GM21381 (cell line): ENCODE data around the gene FDXR.

Experiments
- ATAC-seq: cut with Tn5 transposase; IDR thresholded peaks from one replicate; pipeline ENCODE4 v1.9.1; 2021; ENCODE audit warnings: mild to moderate bottlenecking, moderate library complexity; ENCODE audit not compliant: unreplicated experiment

FDXR gene

DNA sequence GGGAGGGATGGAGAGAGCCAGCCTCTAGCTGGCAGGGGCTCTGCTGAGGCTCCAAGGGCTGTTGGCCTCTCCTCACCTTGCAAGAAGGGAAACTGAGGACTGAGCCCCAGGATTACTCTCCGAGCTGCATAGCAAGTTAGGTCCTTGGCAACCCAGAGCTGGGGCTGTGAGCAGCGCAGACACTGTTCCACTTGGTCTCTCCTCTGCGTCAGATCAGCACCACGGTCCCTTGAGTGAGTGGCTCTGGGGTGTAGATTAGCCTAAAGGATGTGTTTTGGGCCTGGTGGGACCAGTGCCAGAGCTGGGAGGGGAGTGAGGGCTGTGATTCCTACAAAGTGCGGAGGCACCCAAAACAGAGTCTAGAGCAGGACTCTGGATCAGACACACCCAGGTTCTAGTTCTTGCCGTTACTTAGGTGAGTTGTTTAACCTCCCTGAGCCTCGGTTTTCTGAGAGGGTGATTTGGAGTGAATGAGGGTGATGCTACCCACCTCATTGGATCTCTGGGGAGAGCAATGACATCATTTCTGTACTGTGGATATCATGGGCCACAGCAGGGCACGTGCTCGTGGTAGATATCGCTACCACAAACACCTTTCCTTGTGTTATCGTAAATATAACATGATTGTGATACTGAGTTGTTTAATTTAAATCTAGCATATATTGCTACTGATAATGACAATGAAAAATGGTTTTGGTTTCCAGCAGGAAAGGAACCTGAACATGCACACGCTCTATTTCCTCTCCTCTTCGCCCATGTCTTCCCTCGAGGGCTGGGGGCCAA, 28.8 kb upstream of the FDXR start:
- ATAC-seq = no peak

DNA sequence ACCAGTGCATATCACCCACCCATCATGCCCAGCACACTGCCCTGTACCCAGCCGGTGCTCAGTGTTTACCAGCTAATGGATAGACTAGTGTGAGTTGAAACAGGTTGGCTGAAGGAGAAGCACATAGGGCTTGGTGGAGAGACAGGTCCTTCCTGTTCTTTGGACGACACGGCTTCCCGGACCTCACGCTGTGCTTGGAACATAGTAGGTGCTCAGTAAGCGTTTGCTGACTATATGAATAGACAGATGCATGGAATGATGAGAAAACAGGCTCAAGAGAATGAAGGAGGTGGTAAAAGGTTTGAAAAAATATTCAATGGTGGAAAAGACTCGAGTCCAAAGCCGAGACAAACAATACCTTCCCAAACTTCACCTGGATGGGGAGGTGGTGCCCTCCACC, 27.4 kb upstream of the FDXR start:
- ATAC-seq = no peak

DNA sequence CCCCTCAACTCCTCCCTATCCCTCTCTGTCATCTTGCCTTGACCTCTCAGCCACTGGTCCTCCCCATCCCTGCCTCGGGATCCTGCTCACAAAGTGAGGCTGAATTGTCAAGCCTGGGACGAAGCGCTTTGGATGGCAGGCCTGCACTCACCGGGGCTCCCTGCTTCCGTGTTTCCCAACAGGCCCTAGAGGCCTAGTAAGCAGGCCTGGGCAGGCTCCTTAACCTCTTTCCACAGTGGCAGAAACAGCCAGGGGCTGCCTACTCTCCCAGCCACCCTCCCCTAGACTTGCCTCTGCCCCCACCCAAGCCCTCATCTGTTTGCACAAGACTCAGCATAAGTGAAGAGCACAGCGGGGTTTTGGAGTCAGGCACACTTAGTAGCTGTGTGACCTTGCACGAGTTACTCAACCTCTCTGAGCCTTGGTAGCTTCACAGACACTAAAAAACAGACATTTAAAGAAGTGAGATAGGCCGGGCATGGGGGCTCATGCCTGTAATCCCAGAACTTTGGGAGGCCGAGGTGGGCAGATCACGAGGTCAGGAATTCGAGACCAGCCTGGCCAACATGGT, 25.7 kb upstream of the FDXR start:
- ATAC-seq = no peak

DNA sequence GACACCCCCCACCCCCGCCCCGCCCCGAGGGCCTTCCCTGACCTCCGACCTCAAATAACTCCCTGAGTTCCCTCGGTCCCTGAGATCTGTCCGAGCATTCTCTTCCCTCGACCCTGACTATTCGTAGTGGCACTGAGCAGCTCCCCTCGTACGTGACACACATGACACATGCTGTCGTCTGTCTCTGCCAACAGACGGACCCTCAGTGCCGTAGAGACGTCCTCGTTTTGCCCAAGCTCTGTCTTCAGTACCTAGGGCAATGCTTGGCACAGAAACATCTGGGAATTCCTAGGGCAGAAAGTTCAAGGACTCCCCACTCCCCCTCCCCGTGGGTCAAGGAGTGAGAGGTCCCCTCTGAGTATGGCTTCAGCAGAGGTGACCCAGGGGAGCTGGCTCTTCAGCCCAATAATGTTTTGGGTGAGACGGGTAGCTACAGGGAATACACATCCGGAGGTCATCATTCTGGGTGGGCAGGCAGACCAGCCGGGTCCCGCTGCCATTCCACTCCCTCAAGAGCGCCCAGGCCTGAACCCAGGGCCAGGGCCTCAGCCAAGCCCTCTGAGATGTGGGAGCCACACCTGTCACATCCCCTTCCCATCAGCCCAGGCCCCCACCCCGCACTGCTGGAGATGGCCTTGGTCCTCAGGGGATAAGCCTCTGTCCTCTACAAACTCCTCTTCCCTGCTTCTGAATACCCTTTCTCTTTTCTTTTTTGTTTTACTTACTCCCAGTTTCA, 21.3 kb upstream of the FDXR start:
- ATAC-seq = no peak

DNA sequence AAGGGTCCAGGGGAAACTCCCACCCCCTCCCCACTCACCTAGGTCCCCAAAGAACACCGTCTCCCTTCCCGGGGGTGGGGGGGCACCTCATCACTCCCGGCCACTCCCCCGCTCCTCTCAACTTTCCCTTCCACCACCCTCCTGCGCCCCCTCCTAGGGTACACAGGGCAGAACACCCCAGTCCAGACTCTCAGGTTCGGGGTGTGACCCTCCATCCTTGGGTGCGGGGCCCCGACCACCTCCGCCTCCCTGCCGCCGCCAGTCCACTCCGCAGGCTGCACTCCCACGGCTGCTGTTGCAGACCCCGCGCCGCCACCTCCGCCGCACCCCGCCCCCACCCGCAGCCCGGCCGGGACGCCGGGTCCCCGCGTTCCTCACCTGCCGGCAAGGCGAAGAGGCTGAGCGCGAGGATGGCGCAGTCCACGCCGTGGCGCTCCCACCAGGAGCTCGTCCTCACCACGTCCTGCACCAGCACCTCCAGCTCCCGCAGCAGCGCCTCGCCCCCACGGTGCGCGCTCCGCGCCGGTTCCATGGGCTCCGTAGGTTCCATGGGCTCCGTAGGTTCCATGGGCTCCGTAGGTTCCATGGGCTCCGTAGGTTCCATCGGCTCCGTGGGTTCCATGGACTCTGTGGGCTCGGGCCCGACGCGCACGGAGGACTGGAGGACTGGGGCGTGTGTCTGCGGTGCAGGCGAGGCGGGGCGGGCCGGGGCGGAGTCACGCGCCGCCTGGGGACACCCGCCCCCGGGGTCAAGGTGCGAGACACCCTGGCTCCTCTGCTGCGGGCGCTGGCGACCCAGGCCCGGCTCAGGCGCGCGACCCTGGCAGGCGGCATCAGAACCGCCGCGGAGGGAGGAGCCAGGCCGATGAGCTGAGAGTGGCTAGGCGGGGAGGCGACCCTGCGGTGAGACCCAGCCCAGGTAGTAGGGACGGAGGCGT, 20.4 kb upstream of the FDXR start, which contains the start of gene FADS6:
Gene FADS6 (minus strand): TSS at position 660 of the 938 bp plus-strand sequence. CDS start 38 bp downstream, at position 622.
- ATAC-seq = no peak

DNA sequence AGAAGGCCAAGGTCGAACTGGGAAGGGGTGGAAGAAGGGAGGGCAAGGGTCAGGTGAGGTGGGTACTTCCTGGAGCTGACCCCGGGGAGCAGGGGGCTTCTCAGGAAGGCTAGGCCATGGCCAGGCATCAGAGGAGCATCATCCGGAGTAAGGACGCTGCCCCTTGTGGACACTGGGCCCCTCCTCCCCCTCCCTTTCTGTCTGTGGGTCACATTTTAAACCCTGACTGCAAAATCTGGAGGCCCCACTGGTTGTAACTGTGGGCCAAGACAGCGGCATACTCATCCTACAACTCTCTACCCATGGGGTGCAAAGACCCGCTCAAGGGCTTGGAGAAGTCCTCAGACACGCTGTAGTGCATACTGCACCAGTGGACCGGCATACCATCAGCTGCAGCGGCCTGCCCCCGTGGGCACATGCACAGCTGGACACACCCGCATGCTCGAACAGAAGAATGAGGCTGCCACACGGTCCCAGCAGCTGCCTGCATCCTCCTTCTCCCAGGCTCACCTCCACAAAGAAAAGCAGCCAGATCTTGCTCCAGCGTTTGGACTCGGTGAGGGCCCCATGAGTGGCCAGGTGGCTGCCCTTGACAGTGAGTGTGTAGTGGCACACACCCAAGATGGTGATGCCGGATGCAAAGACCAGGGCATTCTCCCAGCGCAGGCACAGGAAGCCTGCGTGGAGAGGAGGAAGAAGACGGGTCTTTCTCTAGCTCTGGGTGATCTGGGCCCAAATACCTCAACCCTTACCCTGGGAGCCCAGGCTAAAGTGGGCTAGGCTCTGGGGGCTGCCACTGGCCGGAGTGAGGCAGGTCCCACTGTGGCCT, 19.4 kb upstream of the FDXR start:
- ATAC-seq = no peak

DNA sequence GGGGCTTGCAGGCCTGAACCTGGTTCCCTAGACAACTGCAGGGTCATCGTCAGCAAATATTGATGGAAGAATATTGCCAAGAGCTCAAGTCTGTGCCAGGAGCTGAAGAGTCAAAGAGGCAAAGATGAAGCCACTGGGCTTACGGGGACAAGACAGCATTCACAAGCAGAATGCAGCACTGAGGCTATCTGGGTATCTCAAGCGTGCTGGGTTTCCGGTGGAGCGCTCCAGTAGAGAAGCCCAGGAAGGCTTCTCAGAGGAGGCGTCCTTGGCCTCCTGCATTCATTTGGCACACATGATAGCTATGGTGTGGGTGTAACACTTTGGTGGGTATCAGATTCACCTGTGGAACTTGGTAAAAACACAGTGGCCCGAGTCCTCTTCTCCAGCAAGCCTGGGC, 17.8 kb upstream of the FDXR start:
- no peak for ATAC-seq

DNA sequence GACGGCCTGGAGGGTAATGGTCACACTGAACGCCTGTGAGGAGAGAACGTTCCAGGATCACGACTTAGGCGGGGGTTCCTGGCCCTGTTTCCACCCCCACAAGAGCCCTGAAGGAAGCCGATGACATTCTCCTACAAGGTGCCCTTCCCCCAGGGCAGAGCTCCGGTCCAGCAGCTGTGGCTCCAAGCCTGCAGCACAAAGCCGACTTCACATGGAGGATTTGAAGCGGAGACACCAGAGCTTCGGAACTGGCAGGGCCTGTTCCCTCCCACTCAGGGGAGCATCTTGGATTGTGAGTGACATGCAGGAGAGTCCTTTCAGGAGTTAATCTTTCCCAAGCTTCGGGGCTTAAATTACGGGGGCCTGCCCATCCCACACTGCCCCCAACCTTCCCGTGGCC, 15.7 kb upstream of the FDXR start:
- ATAC-seq = no peak

DNA sequence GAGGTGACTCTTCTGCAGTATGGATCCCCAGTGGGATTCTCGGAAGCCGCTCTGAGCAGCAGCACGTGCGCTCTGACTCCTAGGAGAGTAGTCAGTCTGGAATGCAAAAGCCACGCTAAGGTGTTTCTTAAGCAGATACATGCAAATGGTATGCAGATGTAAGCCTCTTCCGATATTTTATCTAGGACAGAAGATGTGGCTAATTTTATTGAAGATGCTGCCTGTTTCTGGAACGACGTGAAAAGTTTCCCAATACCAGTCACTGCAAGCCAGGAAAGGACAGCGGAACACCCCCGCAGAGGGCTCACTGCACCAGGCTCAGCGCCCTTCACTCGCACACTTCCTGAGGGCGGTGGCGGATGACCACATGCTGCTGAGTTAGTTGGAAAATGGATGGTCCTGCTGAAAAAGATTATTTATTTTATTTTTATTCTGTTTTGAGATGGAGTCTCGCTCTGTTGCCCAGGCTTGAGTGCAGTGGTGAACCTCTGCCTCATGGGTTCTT, 10.5 kb upstream of the FDXR start:
- no peak for ATAC-seq

DNA sequence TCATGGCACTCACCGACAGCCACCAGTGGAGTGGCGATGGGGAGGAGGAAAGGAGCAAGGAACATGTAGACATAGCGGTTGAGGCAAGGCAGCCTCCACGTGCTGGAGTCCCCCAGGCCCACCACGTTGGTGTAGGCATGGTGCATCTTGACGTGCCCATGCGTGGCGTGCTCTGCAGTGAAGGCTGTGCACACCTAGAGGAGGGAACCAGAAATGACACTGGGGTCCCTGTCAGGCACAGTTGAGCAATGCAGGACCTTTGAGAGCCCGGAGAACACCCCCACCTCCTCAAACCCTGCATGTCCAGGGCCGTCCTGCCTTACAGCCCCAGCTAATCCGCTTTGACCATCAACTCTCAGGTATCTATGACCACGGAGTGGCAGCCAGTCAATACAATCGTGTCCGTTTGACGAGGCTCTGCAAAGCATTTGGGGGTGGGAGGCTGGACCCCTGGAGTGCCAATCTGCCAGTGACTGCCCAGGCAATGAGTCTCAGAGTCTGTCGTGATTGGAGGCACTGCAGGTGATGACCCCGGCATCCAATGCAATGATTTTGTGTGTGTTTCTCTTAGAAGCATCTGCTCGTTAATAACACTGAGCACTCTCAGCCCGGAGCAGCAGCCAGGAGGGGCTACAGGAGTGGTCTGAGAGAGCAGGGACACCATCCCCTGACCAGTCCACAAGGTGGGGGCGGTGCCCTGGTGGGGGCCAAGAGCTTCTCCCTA, 9.9 kb upstream of the FDXR start:
- no peak for ATAC-seq

DNA sequence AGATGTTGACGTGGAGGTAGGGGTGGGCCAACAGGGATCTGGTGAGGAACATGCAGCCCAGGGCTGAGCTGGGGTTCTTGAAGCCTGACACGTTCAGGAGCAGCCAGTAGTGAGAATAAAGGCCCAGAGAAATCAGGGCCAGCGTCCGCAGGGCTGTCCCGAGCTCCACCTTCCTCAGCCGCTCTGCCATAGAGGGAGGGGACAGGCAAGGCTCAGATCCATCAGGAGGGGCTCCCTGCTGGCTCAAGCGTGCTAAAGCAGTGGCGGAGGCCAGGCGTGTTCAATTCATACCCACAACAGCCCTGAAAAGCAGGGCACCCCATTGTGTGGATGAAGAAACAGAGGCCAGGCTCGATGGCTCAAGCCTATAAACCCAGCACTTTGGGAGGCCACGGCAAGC, 8.3 kb upstream of the FDXR start:
- ATAC-seq = no peak

DNA sequence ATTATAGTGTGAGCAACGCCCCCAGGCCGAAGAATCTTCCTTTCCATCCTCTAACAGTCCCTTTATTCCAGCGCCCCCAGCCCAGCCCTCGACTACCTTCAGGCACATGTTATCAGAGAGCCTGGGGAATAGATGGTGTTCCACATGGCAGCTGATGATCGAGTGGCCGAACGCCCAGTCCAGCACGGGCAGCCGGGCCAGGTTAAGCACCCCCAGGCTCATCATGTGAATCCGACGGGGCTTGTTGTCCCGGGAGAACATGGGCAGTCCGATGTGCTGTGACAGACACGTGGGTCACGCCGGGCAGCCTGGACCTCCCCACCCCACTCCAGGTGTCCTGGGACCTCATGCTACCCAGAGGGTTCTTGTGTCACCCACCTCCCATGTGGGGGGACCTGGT, 6.5 kb upstream of the FDXR start:
- ATAC-seq = no peak

DNA sequence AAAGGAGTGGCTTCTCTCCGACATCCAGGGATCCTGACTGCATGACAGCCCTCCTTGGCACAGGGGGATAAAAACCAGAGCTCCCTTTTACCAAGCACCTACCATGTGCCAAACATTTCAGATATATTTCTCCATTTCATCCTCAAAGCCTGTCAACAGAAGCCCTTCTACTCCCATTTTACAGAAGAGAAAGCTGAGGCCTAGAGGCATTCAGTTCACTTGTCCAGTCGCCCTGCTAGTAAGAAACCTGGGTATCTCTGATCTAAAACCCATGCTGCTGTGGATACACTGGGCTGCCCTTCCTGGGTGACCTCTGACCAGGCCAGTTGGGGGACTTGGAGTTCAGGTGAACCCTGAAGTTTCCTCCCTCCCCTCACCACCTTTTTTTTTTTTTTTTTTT, 5.9 kb upstream of the FDXR start:
- no peak for ATAC-seq

DNA sequence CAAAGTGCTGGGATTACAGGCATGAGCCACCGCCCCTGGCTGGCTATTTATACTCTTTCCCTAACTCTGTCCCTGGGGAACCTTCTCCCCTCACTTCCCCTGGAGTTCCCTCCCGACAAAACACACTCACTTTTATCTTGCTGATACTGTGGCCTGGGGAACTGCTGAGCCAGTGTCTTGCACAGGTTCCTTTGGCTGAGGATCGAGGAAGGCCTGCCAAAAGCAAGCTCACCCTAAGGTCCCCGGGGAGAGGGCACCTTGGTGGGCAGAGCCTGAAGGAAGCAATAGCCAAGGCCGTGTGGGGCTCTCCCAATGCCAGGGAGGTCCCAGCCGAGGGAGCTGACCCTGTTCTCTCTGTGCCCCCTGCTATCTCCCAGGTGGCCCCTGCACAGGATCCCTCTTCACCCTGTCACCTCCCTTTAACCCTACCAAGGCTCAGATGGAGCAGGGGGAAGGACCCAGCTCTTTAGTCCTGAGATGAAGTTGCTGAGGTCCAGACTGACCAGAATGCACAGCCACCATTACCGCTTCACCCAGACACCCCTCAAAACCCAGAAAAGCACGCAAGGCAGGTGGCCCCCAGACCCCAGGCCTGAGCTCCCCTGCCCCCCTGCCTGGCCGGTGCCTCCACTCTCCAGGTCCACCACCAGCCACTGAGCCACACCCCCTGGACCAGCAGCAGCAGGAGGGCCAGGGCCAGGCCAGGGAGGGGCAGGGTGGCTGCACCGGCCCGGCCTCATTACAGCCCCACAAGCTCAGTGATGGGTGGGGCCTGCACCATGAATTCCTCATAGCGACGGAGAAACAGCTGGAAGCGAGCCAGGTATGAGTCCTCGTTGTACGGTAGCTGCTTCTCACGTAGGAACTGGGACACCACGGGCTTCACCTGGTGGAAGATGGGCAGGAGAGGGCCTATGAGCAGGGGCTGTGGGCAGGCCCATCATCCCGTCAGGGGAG, 5.1 kb upstream of the FDXR start:
- ATAC-seq = no peak

DNA sequence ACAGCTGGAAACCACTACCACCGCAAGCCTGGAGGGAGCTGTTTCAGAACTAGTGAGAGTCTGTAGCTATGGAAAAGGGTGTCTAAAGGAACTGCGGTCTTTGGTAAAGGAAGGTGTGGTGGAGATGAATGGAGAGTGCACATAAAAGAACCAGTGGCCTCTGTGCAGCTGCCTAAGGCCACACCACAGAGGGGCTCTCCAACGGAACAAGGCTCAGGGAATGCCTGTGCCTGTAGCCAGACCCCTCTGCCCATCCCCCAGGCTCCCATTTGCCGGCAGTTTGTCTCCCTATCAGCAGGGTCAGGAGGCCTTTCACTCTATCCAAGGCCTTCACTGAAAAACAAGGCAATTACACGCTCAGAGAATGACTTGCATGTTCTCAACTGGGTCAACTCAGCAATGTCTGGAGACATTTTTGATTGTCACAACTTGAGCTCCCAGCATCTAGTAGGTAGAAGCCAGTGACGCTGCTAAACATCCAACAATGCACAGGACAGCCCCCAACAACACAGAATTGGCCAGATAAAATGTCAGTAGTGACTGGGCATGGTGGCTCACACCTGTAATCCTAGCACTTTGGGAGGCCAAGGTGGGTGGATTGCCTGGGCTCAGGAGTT, 3.3 kb upstream of the FDXR start:
- no peak for ATAC-seq

DNA sequence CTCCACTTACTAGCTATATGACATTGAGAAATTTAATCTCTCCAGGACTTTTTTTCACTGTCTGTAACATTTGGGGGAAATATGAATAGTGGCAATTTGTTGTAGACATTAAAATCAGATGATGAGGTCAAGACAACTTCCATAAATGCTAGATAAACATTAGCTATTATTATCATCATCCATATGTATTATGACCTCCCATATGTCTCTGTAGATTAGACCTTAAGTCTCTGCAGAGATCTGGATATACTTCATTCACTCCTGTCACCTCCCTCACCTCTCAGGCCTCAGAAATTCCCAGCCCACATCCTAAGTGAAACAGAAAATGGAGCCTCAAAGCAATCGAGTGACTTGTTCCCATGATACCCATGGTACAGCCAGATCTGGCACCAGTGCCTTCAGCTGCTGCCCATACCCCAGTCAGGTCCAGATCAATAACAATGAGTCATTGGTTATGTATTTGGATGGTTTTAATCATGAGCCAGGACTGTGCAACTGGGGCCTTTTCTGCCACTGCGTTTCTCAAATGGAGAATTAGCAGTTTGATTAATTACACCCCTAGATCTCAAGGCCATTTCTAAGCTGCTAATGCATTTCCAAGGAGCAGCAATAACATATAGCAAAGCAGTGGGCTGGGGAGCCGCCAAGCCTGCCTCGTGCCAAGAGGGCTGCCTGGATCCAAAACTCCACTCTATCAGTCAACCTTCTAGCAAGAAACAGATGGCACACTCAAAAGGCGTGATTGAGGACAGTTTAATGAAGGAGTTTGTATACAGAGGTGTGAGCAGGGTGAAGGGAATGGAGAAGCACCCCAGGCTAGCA, 2.6 kb upstream of the FDXR start:
- no peak for ATAC-seq

DNA sequence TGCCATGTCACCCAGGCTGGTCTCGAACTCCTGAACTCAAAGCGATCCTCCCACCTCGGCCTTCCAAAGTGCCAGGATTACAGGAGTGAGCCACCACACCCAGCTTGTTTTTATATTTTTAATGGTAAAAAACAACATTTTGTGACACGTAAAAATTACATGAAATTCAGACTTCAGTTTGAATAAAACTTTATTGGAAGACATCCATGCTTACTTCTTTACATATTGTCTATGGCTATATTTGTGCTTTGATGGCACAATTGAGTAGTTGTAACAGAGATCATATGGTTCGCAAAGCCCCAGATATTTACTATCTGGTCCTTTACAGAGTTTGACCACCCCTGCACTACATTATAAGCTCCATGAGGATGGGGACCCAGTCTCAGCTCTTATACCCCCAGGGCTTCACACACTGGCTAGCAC, 1.8 kb upstream of the FDXR start:
- no peak for ATAC-seq
